ENCODE data around the gene KANSL1.
A peak's percentile ranks its signal among the peaks of the same experiment; 100 is the strongest.

Gene KANSL1

DNA sequence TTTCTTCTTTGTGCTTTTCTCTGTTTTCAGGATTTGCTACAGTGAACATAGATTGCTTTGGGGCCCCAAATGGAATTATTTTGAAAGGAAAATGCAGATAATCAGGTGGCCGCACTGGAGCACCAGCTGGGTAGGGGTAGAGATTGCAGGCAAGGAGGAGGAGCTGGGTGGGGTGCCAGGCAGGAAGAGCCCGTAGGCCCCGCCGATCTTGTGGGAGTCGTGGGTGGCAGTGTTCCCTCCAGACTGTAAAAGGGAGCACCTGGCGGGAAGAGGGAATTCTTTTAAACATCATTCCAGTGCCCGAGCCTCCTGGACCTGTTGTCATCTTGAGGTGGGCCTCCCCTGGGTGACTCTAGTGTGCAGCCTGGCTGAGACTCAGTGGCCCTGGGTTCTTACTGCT is 192.9 kb downstream of the KANSL1 start:
- peaks cover 2 to 37% (median 28%) of the 10 kb centered on the region in 5 donors for H3K4me1 ChIP-seq (ENCODE audit: control insufficient read depth in 5 of 5, insufficient read depth in 5 of 5, low read length in 5 of 5)
- H3K27ac ChIP-seq (ENCODE audit: low read depth, low read length): no peak overlapping the region
- H3K4me3 ChIP-seq (ENCODE audit: low read depth in 1 of 5, low read length in 5 of 5): no peak overlapping the region
- no peaks in the 10 kb centered on the region for H3K9me3 ChIP-seq (ENCODE audit: control insufficient read depth in 5 of 5, low read length in 5 of 5)
- H3K9ac ChIP-seq (ENCODE audit: low read length in 5 of 5): no peak overlapping the region
- no peaks in the 10 kb centered on the region for H3K36me3 ChIP-seq (ENCODE audit: control insufficient read depth in 5 of 5, insufficient read depth in 5 of 5, low read length in 5 of 5)
- no peaks in the 10 kb centered on the region for H3K27me3 ChIP-seq (ENCODE audit: control insufficient read depth in 5 of 5, insufficient read depth in 4 of 5, low read length in 5 of 5)

DNA sequence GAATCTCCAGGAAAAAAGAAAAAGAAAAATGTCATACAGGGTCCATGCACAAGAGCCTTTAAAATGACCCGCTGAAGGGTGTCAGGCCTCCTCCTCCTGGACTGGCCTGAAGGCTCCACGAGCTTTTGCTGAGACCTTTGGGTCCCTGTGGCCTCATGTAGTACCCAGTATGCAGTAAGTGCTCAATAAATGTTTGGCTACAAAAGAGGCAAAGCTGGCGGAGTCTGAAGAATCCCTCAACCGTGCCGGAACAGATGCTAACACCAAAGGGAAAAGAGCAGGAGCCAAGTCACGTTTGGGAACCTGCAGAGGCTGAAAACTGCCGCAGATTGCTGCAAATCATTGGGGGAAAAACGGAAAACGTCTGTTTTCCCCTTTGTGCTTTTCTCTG is 193.3 kb downstream of the KANSL1 start:
- Histone ChIP-seq H3K9ac (ENCODE audit: low read length in 5 of 5) (no peak overlapping the region), H3K4me1 (ENCODE audit: control insufficient read depth in 5 of 5, insufficient read depth in 5 of 5, low read length in 5 of 5) (peaks cover 2 to 41% (median 30%) of the 10 kb centered on the region in 5 donors)

DNA sequence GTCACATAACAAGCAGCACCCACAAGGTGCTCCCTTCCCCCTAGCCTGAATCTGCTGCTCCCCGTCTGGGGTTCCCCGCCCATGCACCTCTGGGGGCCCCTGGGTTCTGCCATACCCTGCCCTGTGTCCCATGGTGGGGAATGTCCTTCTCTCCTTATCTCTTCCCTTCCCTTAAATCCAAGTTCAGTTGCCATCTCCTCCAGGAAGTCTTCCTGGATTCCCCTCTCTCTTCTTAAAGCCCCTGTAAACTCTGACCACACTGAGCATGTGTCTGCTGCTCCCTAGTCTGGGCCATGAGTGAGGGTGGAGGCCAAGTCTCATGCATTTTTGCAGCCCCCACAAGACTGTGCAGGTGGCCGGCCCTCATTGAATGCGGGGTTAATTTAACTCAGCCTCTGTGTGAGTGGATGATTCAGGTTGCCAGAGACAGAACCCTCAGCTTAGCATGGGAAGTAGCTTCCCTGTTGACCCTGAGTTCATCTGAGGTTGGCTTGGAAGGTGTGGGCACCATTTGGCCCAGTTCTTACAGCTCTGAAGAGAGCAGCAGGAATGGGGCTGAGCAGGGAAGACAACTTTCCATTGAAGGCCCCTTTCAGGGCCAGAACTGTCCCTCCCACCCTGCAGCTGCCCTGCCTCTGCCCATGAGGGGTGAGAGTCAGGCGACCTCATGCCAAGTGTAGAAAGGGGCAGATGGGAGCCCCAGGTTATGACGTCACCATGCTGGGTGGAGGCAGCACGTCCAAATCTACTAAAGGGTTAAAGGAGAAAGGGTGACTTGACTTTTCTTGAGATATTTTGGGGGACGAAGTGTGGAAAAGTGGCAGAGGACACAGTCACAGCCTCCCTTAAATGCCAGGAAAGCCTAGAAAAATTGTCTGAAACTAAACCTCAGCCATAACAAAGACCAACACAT is 194.0 kb downstream of the KANSL1 start, which contains the start of gene STH:
Gene STH (plus strand): TSS at position 264 of the 913 bp plus-strand sequence. CDS start 30 bp downstream, at position 294.
- Histone ChIP-seq H3K4me3 (ENCODE audit: low read depth in 1 of 5, low read length in 5 of 5) (no peak within 1 kb of the TSS), H3K27ac (ENCODE audit: low read depth, low read length) (no peak within 1 kb of the TSS), H3K36me3 (ENCODE audit: control insufficient read depth in 5 of 5, insufficient read depth in 5 of 5, low read length in 5 of 5) (no peaks in the 10 kb centered on the region), H3K9me3 (ENCODE audit: control insufficient read depth in 5 of 5, low read length in 5 of 5) (no peaks in the 10 kb centered on the region), H3K9ac (ENCODE audit: low read length in 5 of 5) (peak within 1 kb of the TSS in 2 of 5 donors; percentile 8 to 33), H3K27me3 (ENCODE audit: control insufficient read depth in 5 of 5, insufficient read depth in 4 of 5, low read length in 5 of 5) (no peaks in the 10 kb centered on the region), H3K4me1 (ENCODE audit: control insufficient read depth in 5 of 5, insufficient read depth in 5 of 5, low read length in 5 of 5) (peaks cover 2 to 39% (median 30%) of the 10 kb centered on the region in 5 donors)

More for the DNA sequence above, 193.3 kb downstream of the KANSL1 start:
- Histone ChIP-seq H3K36me3 (ENCODE audit: control insufficient read depth in 5 of 5, insufficient read depth in 5 of 5, low read length in 5 of 5) (no peaks in the 10 kb centered on the region), H3K4me3 (ENCODE audit: low read depth in 1 of 5, low read length in 5 of 5) (no peak overlapping the region), H3K27ac (ENCODE audit: low read depth, low read length) (no peak overlapping the region), H3K9me3 (ENCODE audit: control insufficient read depth in 5 of 5, low read length in 5 of 5) (no peaks in the 10 kb centered on the region), H3K27me3 (ENCODE audit: control insufficient read depth in 5 of 5, insufficient read depth in 4 of 5, low read length in 5 of 5) (no peaks in the 10 kb centered on the region)

DNA sequence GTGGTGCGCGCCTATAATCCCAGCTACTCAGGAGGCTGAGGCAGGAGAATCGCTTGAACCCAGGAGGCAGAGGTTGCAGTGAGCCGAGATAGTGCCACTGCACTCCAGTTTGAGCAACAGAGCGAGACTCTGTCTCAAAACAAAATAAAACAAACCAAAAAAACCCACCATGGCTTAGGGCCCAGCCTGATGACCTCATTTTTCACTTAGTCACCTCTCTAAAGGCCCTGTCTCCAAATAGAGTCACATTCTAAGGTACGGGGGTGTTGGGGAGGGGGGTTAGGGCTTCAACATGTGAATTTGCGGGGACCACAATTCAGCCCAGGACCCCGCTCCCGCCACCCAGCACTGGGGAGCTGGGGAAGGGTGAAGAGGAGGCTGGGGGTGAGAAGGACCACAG is 195.6 kb downstream of the KANSL1 start:
- H3K4me3 ChIP-seq (ENCODE audit: low read depth in 1 of 5, low read length in 5 of 5): no peak overlapping the region
- H3K4me1 ChIP-seq (ENCODE audit: control insufficient read depth in 5 of 5, insufficient read depth in 5 of 5, low read length in 5 of 5): peaks cover 0 to 30% (median 21%) of the 10 kb centered on the region in 5 donors
- no peaks in the 10 kb centered on the region for H3K9me3 ChIP-seq (ENCODE audit: control insufficient read depth in 5 of 5, low read length in 5 of 5)
- no peak overlapping the region for H3K9ac ChIP-seq (ENCODE audit: low read length in 5 of 5)
- no peak overlapping the region for H3K27ac ChIP-seq (ENCODE audit: low read depth, low read length)
- no peaks in the 10 kb centered on the region for H3K27me3 ChIP-seq (ENCODE audit: control insufficient read depth in 5 of 5, insufficient read depth in 4 of 5, low read length in 5 of 5)
- H3K36me3 ChIP-seq (ENCODE audit: control insufficient read depth in 5 of 5, insufficient read depth in 5 of 5, low read length in 5 of 5): no peaks in the 10 kb centered on the region

DNA sequence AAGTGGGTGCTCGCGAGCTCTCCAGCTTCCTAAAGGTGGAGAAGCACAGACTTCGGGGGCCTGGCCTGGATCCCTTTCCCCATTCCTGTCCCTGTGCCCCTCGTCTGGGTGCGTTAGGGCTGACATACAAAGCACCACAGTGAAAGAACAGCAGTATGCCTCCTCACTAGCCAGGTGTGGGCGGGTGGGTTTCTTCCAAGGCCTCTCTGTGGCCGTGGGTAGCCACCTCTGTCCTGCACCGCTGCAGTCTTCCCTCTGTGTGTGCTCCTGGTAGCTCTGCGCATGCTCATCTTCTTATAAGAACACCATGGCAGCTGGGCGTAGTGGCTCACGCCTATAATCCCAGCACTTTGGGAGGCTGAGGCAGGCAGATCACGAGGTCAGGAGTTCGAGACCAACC is 196.1 kb downstream of the KANSL1 start:
- no peak overlapping the region for H3K9ac ChIP-seq (ENCODE audit: low read length in 5 of 5)
- H3K4me1 ChIP-seq (ENCODE audit: control insufficient read depth in 5 of 5, insufficient read depth in 5 of 5, low read length in 5 of 5): peaks cover 0 to 30% (median 20%) of the 10 kb centered on the region in 5 donors
- no peaks in the 10 kb centered on the region for H3K36me3 ChIP-seq (ENCODE audit: control insufficient read depth in 5 of 5, insufficient read depth in 5 of 5, low read length in 5 of 5)
- no peaks in the 10 kb centered on the region for H3K27me3 ChIP-seq (ENCODE audit: control insufficient read depth in 5 of 5, insufficient read depth in 4 of 5, low read length in 5 of 5)
- H3K4me3 ChIP-seq (ENCODE audit: low read depth in 1 of 5, low read length in 5 of 5): no peak overlapping the region
- no peaks in the 10 kb centered on the region for H3K9me3 ChIP-seq (ENCODE audit: control insufficient read depth in 5 of 5, low read length in 5 of 5)
- no peak overlapping the region for H3K27ac ChIP-seq (ENCODE audit: low read depth, low read length)

DNA sequence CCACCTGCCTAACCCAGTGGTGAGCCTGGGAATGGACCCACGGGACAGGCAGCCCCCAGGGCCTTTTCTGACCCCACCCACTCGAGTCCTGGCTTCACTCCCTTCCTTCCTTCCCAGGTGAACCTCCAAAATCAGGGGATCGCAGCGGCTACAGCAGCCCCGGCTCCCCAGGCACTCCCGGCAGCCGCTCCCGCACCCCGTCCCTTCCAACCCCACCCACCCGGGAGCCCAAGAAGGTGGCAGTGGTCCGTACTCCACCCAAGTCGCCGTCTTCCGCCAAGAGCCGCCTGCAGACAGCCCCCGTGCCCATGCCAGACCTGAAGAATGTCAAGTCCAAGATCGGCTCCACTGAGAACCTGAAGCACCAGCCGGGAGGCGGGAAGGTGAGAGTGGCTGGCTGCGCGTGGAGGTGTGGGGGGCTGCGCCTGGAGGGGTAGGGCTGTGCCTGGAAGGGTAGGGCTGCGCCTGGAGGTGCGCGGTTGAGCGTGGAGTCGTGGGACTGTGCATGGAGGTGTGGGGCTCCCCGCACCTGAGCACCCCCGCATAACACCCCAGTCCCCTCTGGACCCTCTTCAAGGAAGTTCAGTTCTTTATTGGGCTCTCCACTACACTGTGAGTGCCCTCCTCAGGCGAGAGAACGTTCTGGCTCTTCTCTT is 196.8 kb downstream of the KANSL1 start:
- H3K9ac ChIP-seq (ENCODE audit: low read length in 5 of 5): no peak overlapping the region
- H3K27me3 ChIP-seq (ENCODE audit: control insufficient read depth in 5 of 5, insufficient read depth in 4 of 5, low read length in 5 of 5): no peaks in the 10 kb centered on the region
- H3K27ac ChIP-seq (ENCODE audit: low read depth, low read length): no peak overlapping the region
- no peaks in the 10 kb centered on the region for H3K36me3 ChIP-seq (ENCODE audit: control insufficient read depth in 5 of 5, insufficient read depth in 5 of 5, low read length in 5 of 5)
- H3K4me3 ChIP-seq (ENCODE audit: low read depth in 1 of 5, low read length in 5 of 5): no peak overlapping the region
- H3K9me3 ChIP-seq (ENCODE audit: control insufficient read depth in 5 of 5, low read length in 5 of 5): no peaks in the 10 kb centered on the region
- H3K4me1 ChIP-seq (ENCODE audit: control insufficient read depth in 5 of 5, insufficient read depth in 5 of 5, low read length in 5 of 5): peaks cover 0 to 30% (median 20%) of the 10 kb centered on the region in 5 donors

DNA sequence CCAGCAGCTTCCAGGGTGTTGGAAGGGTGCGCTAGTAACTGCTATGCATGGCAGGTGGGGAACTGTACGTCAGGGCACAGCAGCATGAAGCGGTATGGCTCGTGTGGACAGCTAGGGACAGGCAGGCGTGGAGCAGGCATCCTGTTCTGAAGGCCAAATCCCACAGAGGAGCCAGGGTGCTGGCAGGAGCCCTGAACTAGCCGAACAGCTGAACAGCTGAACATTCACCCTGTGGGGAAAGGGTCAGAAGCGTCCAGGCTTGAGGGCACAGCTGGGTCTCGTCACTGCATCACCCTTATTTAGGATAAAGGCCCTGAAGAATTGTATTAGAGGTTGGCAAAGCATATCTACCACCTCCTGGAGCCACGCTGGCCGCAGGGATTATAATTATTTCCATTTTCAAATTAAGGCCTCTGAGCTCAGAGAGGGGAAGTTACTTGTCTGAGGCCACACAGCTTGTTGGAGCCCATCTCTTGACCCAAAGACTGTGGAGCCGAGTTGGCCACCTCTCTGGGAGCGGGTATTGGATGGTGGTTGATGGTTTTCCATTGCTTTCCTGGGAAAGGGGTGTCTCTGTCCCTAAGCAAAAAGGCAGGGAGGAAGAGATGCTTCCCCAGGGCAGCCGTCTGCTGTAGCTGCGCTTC is 197.5 kb downstream of the KANSL1 start:
- Histone ChIP-seq H3K9ac (ENCODE audit: low read length in 5 of 5) (peak overlapping the region in 1 of 5 donors; percentile 47), H3K4me3 (ENCODE audit: low read depth in 1 of 5, low read length in 5 of 5) (peak overlapping the region in 1 of 5 donors; percentile 22), H3K9me3 (ENCODE audit: control insufficient read depth in 5 of 5, low read length in 5 of 5) (no peaks in the 10 kb centered on the region), H3K27ac (ENCODE audit: low read depth, low read length) (no peak overlapping the region), H3K4me1 (ENCODE audit: control insufficient read depth in 5 of 5, insufficient read depth in 5 of 5, low read length in 5 of 5) (peaks cover 0 to 30% (median 20%) of the 10 kb centered on the region in 5 donors), H3K27me3 (ENCODE audit: control insufficient read depth in 5 of 5, insufficient read depth in 4 of 5, low read length in 5 of 5) (no peaks in the 10 kb centered on the region), H3K36me3 (ENCODE audit: control insufficient read depth in 5 of 5, insufficient read depth in 5 of 5, low read length in 5 of 5) (no peaks in the 10 kb centered on the region)

DNA sequence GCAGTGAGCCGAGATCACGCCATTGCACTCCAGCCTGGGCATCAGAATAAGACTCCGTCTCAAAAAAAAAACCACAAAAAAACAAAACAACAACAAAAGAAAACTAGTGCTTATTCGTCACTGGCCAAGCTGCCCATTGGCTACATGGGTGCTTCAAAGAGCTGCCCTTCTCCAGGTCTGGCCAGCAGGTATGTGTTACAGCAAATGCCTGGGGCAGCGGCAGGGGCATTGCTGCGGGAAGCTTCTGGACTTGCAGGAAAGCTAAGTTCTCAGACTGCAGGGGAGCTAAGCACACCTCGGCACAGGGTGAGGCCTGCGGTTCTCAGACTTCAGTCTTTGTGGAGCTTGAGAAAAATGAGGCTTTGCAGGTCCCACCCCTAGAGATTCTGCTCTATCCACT is 198.2 kb downstream of the KANSL1 start:
- peaks cover 0 to 30% (median 20%) of the 10 kb centered on the region in 5 donors for H3K4me1 ChIP-seq (ENCODE audit: control insufficient read depth in 5 of 5, insufficient read depth in 5 of 5, low read length in 5 of 5)
- H3K27ac ChIP-seq (ENCODE audit: low read depth, low read length): no peak overlapping the region
- no peaks in the 10 kb centered on the region for H3K36me3 ChIP-seq (ENCODE audit: control insufficient read depth in 5 of 5, insufficient read depth in 5 of 5, low read length in 5 of 5)
- H3K9ac ChIP-seq (ENCODE audit: low read length in 5 of 5): no peak overlapping the region
- H3K4me3 ChIP-seq (ENCODE audit: low read depth in 1 of 5, low read length in 5 of 5): no peak overlapping the region
- H3K27me3 ChIP-seq (ENCODE audit: control insufficient read depth in 5 of 5, insufficient read depth in 4 of 5, low read length in 5 of 5): no peaks in the 10 kb centered on the region
- H3K9me3 ChIP-seq (ENCODE audit: control insufficient read depth in 5 of 5, low read length in 5 of 5): no peaks in the 10 kb centered on the region

DNA sequence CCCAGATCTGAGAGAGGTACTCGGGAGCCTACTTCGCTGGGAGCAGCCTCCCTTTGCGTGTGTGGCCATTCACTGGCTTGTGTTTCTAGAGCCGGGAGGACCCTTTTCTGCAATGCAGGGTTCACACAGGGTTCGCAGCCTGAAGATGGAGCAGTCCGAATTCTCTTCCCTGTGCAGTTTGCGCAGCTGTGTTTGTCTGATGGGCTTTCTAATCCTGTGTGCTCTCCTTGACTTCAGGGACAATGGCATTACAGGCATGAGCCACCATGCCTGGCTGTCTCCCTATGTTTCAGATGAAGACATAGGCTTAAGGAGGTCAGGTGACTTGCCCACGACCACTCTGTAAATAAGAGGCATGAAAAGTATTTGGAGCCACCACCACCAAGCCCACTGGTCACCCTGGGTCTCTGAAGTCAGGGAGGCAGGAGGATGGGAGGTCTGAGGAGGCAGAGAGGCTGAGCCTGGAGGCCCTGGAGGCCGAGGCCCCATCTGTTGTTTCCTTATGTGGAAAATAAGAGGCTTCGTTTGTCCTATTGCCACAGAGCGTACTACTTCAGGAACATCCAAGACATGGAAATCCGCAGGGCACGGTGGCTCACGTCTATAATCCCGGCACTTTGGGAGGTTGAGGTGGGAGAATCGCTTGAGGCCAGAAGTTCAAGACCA is 199.1 kb downstream of the KANSL1 start:
- no peaks in the 10 kb centered on the region for H3K36me3 ChIP-seq (ENCODE audit: control insufficient read depth in 5 of 5, insufficient read depth in 5 of 5, low read length in 5 of 5)

More for the DNA sequence above, 199.1 kb downstream of the KANSL1 start:
- H3K4me1 ChIP-seq (ENCODE audit: control insufficient read depth in 5 of 5, insufficient read depth in 5 of 5, low read length in 5 of 5): peaks cover 0 to 23% (median 15%) of the 10 kb centered on the region in 5 donors
- H3K9ac ChIP-seq (ENCODE audit: low read length in 5 of 5): no peak overlapping the region
- no peak overlapping the region for H3K4me3 ChIP-seq (ENCODE audit: low read depth in 1 of 5, low read length in 5 of 5)
- H3K9me3 ChIP-seq (ENCODE audit: control insufficient read depth in 5 of 5, low read length in 5 of 5): no peaks in the 10 kb centered on the region
- H3K27ac ChIP-seq (ENCODE audit: low read depth, low read length): no peak overlapping the region
- H3K27me3 ChIP-seq (ENCODE audit: control insufficient read depth in 5 of 5, insufficient read depth in 4 of 5, low read length in 5 of 5): no peaks in the 10 kb centered on the region

Data from subcutaneous abdominal adipose tissue (tissue), 5 donors.